ENCODE results near the gene GSTM2. TPM values are rescaled to one million over a fixed set of nuclear protein-coding genes. Genes with fewer than 3 reads are reported as not detected.

GSTM2 gene
- total and polyA plus RNA-seq, 2 donors (not counting 3 experiments of a cell fraction or from before 2014, with no cell fraction given): 21.5 to 23.6 TPM

DNA sequence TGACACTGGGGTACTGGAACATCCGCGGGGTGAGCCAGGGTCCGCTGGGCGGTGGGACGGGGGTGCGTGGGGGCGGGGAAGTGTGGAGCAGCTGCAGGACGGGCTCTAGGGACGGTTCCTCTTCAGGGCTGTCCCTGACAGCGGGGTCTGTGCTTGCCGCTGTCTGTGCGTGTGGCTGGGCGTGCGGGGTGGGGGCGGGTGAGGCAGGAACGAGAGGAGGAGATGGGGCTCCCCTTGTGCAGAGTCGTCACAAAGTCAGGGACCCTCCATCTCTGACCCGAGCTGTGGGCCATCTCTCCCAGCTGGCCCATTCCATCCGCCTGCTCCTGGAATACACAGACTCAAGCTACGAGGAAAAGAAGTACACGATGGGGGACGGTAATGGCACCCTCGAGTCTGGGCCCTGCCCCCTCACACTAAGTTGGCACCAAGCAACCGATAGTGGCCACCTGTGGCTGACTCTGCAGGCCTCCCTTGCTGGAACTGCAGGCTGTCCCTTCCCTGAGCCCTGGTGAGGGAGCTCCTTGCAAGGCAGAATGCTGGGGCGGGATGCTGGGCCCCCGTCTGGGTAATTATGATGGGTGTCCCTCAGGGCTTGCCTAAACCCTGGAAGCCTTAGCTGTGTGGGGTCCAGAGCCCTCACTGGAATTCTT, 392 bp downstream of the GSTM2 start:
- intact Hi-C loops (cut with micrococcal nuclease): loop anchor here (1.0 to 5.0 kb wide), 2 partner anchors 38 to 94 kb away; partner anchors contain the start of gene EPS8L3
- no peak overlapping the region for H3K9ac ChIP-seq (replicated peaks; ENCODE audit: extremely low read depth, insufficient read depth, low read length)
- no peaks in the 10 kb centered on the region for H3K9me1 ChIP-seq (replicated peaks; ENCODE audit: control insufficient read depth, extremely low read depth, insufficient read depth, low read length)
- DNase-seq (ENCODE audit: low read depth, low spot score) (no peak), FAIRE-seq (no peak)
- H3K27ac ChIP-seq (ENCODE audit: insufficient read depth, low read depth, low read length): no peak overlapping the region
- no peaks in the 10 kb centered on the region for H3K36me3 ChIP-seq (ENCODE audit: control insufficient read depth in 2 of 2, extremely low read depth in 1 of 2, insufficient read depth in 2 of 2, low read length in 2 of 2)
- peaks cover 5% of the 10 kb centered on the region for H3K4me1 ChIP-seq (ENCODE audit: control insufficient read depth, extremely low read depth, insufficient read depth, low read length)
- H3K4me3 ChIP-seq (replicated peaks in 1 of 3; ENCODE audit: insufficient read depth in 1 of 3, low read depth in 1 of 3, low read length in 3 of 3): peak overlapping the region in 1 of 3 experiments; percentile 33
- peak overlapping the region; percentile 65 for H2AFZ ChIP-seq (ENCODE audit: low read depth, low read length)
- dilution Hi-C loops (cut with MboI; ENCODE audit: extremely low pct_ligation_motif_present, low sequenced_read_pairs): no loop called here
- BruUV-seq (replicated peaks): no TSS peak
- TF ChIP-seq, protein P1, sequence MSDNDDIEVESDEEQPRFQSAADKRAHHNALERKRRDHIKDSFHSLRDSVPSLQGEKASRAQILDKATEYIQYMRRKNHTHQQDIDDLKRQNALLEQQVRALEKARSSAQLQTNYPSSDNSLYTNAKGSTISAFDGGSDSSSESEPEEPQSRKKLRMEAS (IDR thresholded peaks at IDR 0.05; ENCODE audit: insufficient read depth, insufficient read length): no peak
- TF ChIP-seq FOS (IDR thresholded peaks at IDR 0.05; ENCODE audit: borderline replicate concordance, insufficient read depth, low read length): no peak
- TF ChIP-seq POLR2AphosphoS5 (IDR thresholded peaks at IDR 0.05; ENCODE audit: insufficient read depth, low read depth, low read length): no peak
- no peak for TF ChIP-seq GATA2 (IDR thresholded peaks at IDR 0.05; ENCODE audit: insufficient read depth, insufficient read length, low read depth, low read length)
- no peak for TF ChIP-seq JUN (IDR thresholded peaks at IDR 0.05; ENCODE audit: borderline replicate concordance, insufficient read depth, insufficient read length, low read depth)
- TF ChIP-seq, protein P2, sequence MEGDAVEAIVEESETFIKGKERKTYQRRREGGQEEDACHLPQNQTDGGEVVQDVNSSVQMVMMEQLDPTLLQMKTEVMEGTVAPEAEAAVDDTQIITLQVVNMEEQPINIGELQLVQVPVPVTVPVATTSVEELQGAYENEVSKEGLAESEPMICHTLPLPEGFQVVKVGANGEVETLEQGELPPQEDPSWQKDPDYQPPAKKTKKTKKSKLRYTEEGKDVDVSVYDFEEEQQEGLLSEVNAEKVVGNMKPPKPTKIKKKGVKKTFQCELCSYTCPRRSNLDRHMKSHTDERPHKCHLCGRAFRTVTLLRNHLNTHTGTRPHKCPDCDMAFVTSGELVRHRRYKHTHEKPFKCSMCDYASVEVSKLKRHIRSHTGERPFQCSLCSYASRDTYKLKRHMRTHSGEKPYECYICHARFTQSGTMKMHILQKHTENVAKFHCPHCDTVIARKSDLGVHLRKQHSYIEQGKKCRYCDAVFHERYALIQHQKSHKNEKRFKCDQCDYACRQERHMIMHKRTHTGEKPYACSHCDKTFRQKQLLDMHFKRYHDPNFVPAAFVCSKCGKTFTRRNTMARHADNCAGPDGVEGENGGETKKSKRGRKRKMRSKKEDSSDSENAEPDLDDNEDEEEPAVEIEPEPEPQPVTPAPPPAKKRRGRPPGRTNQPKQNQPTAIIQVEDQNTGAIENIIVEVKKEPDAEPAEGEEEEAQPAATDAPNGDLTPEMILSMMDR (IDR thresholded peaks at IDR 0.05; ENCODE audit: extremely low read depth in 1 of 2, insufficient read depth in 1 of 2, low read depth in 1 of 2, low read length in 2 of 2): no peak
- TF ChIP-seq EZH2 (IDR thresholded peaks at IDR 0.05; ENCODE audit: borderline replicate concordance, low read depth, low read length, severe bottlenecking): no peak
- TF ChIP-seq POLR2A (IDR thresholded peaks at IDR 0.05; ENCODE audit: low read depth, low read length): no peak
- TF ChIP-seq MYC (IDR thresholded peaks at IDR 0.05; ENCODE audit: low read depth, low read length): no peak
- CTCF ChIA-PET: interaction anchor here (0.8 to 3.4 kb wide), 2 partner anchors 28 to 316 kb away, joined by 3 to 20 read pairs; partner anchors contain the start of gene AHCYL1
- H4K20me1 ChIP-seq (replicated peaks; ENCODE audit: control insufficient read depth, extremely low read depth, insufficient read depth, low read length): no peaks in the 10 kb centered on the region
- H3K79me2 ChIP-seq (ENCODE audit: control insufficient read depth, insufficient read depth, low read length): no peaks in the 10 kb centered on the region
- H3K4me2 ChIP-seq (ENCODE audit: insufficient read depth, low read length): no peak overlapping the region
- POLR2A ChIA-PET: no interaction called here
- H3K9me3 ChIP-seq (replicated peaks; ENCODE audit: control insufficient read depth, insufficient read depth, low read length): no peaks in the 10 kb centered on the region
- no peaks in the 10 kb centered on the region for H3K27me3 ChIP-seq (ENCODE audit: control insufficient read depth in 2 of 2, insufficient read depth in 2 of 2, low read length in 2 of 2)
